Measurements from ENCODE around the gene MOB1A. TPM values are rescaled to one million over a fixed set of nuclear protein-coding genes. Genes with fewer than 3 reads are reported as not detected.

Gene MOB1A
- total RNA-seq, 1 donor from 2014 or later: 215 TPM

GRCh38 chr2:74199275-74199701 is 20.6 kb upstream of the MOB1A start:
- intact Hi-C loops (cut with micrococcal nuclease): loop anchor here (2.0 to 5.0 kb wide), 8 partner anchors 194 to 967 kb away; partner anchors contain the start of genes C2orf81, CCT7, DOK1 and INO80B

GRCh38 chr2:74198461-74199274 is 20.0 kb upstream of the MOB1A start, which contains the start of gene MTHFD2:
Gene MTHFD2 (plus strand): TSS chr2:74198615. CDS start chr2:74198642, 27 bp downstream.
- intact Hi-C loops (cut with micrococcal nuclease): loop anchor here (1.0 to 5.0 kb wide), 20 partner anchors 8 to 966 kb away; partner anchors contain the start of genes BOLA3, C2orf81, CCT7 and DGUOK

- intact Hi-C loops (cut with micrococcal nuclease): loop anchor here (1.0 to 5.0 kb wide), 20 partner anchors 8 to 966 kb away; partner anchors contain the start of genes BOLA3, C2orf81, CCT7 and DGUOK
Observed at GRCh38 chr2:74198023-74198460, 19.4 kb upstream of the MOB1A start.

GRCh38 chr2:74197049-74197448 is 18.4 kb upstream of the MOB1A start:
- intact Hi-C loops (cut with micrococcal nuclease): loop anchor here (5.0 kb wide), 3 partner anchors 210 to 965 kb away; partner anchors contain the start of genes CCT7, DOK1, LOXL3 and PRADC1

DNA sequence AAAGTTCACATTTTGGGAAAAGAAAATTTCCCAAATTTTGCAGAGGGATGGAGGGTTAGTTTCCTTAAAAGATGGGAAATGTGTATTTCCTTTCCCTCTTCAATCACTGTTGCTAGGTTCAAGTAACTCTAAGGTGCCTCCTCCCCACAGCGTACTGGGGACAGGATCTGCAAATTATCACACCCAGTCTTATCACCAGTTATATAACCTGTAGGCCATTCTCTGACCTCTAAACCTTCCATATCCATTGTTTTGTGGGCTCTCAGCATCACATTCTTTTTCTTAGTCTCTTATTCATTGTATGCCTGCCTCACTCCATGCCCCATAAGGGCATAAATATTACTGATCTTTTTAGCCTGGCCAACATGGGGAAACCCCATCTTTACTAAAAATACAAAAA is 16.1 kb upstream of the MOB1A start:
- intact Hi-C loops (cut with micrococcal nuclease): loop anchor here (5.0 kb wide), 3 partner anchors 207 to 962 kb away; partner anchors contain the start of genes CCT7, DOK1, LOXL3 and PRADC1

DNA sequence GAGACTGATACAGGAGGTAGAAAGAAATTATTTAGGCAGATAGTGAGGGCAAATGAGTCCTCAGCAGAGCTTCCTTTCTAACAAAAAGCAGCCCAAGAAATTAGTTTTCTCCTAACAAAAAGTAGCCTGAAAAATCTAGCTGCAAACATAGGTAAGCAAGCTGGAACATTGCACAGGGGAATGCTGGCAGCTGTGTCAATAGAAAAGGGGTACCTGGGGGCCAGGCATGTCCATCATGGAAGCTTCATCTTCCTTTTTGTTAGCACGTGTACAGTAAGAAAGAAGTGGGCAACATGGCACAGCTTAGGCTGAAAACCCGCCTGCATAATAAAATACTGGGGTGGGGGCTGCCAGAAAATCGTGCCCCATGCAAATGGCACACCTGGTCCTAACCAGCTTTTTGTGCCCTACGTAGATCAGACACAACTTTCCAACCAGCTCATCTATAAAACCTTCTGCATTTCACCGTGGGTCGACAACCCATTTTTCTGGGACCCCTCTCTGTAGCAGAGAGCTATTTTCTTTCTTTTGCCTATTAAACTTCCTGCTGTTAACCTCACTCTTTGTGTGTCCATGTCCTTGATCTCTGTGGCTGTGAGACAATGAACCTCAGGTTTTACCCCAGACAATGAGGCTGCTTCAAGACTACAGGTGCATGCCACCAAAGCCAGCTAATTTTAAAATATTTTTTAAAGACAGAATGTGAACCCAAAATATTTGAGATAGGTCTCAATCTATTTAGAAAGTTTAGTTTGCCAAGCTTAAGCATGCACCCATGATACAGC is 13.1 kb upstream of the MOB1A start:
- intact Hi-C loops (cut with micrococcal nuclease): no loop called here

GRCh38 chr2:74188696-74189095 is 10.0 kb upstream of the MOB1A start:
- intact Hi-C loops (cut with micrococcal nuclease): no loop called here

- intact Hi-C loops (cut with micrococcal nuclease): no loop called here
Observed at GRCh38 chr2:74188018-74188601, 9.4 kb upstream of the MOB1A start.

GRCh38 chr2:74186706-74187105 is 8.0 kb upstream of the MOB1A start:
- intact Hi-C loops (cut with micrococcal nuclease): loop anchor here (1.0 kb wide), 2 partner anchors 8 to 12 kb away; partner anchors contain the start of genes MOB1A and MTHFD2

DNA sequence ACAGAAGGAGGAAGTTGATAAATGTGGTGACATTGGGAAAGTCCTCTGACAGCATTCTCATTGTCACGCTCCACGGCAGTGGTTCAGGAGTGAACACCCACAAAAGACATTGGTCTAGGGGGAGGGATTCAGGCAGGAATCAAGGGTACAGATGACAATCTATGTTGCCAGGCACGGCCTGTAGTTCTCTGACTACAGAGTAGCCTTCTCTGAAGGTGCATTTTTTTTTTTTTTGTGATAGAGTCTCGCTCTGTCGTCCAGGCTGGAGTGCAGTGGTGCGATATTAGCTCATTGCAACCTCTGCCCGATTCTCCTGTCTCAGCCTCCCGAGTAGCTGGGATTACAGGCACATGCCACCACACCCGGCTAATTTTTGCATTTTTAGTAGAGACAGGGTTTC is 7.4 kb upstream of the MOB1A start:
- intact Hi-C loops (cut with micrococcal nuclease): loop anchor here (1.0 kb wide), 2 partner anchors 8 to 12 kb away; partner anchors contain the start of genes MOB1A and MTHFD2

GRCh38 chr2:74183878-74184277 is 5.2 kb upstream of the MOB1A start:
- intact Hi-C loops (cut with micrococcal nuclease): no loop called here

DNA sequence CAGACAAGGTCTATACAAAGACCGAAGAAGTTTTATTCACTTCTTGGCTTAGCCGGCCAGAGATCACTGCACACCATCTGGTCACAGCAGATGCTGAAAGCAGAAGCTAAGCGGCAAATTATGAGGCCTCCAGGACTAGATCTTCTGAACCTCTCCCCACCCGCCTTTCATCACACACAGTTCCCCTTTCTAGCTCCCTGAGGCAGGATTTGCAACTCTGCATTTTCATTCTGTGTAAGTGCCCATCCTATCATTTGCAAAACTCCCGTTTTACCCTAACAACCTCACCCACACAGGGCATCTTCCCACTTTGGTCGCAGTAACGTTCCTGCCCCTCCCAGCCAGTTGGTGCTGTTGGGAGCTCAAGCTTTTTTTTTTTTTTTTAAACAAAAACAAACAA is 3.1 kb upstream of the MOB1A start:
- intact Hi-C loops (cut with micrococcal nuclease): no loop called here

GRCh38 chr2:74179063-74179865 is 585 bp upstream of the MOB1A start:
- intact Hi-C loops (cut with micrococcal nuclease): loop anchor here (1.0 to 2.0 kb wide), 4 partner anchors 59 to 794 kb away; partner anchors contain the start of genes ALMS1, C2orf81 and WDR54

DNA sequence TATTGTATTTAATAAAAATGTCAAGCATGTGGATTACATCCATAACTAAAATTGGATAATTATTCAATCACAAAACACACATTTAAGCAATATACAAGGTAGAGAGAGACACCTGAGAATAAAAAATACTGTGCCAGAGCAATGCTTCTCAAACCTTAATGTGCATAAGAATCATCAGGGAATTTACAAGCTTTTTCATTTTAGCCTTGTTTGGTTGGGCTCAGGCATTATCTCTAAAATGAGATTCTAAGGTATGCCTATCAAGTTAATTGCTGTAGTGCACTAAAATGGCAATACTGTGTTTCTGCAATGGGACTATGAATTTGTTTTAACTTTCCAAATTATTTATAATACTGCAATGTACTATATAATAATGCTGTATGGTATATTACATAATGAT is 983 bp downstream of the MOB1A start:
- intact Hi-C loops (cut with micrococcal nuclease): loop anchor here (1.0 to 2.0 kb wide), 15 partner anchors 9 to 793 kb away; partner anchors contain the start of genes ALMS1, BOLA3, DGUOK and MTHFD2

DNA sequence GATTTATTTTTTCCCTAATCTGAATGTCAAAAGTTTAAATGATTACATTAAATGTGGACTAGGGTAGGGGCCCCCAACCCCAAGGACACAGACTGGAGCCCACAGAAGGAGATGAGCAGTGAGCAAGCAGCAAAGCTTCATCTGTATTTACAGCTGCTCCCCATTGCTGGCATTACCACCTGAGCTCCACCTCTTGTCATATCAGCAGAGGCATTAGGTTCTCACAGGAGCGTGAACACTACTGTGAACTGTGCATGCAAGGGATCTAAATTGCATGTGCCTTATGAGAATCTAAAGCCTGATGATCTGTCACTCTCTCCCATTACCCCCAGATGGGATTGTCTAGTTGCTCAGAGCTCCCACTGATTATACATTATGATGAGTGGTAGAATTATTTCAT is 3.8 kb downstream of the MOB1A start:
- intact Hi-C loops (cut with micrococcal nuclease): no loop called here

DNA sequence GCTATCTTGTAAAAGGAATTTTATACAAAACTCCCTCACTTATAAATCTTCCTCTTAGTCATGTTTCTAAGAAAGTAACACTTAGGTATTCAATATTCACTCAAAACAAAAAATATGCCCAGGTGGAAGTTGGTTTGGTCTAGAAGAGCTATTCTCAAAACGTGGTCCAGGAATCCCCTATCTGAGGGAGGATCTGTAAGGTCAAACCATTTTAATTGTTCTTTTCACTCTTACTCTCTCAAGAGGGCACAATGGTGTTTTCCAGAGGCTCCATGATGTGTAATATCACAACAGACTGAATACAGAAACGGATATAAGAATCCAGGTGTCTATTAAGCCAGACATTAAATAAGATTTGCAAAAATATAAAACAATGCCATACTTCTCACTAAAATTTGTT is 9.9 kb downstream of the MOB1A start:
- intact Hi-C loops (cut with micrococcal nuclease): no loop called here

GRCh38 chr2:74164761-74165160 is 13.9 kb downstream of the MOB1A start:
- intact Hi-C loops (cut with micrococcal nuclease): no loop called here

- intact Hi-C loops (cut with micrococcal nuclease): no loop called here
Observed at GRCh38 chr2:74162951-74163350, 15.7 kb downstream of the MOB1A start.

- intact Hi-C loops (cut with micrococcal nuclease): no loop called here
Observed at GRCh38 chr2:74155830-74156229, 22.8 kb downstream of the MOB1A start.

DNA sequence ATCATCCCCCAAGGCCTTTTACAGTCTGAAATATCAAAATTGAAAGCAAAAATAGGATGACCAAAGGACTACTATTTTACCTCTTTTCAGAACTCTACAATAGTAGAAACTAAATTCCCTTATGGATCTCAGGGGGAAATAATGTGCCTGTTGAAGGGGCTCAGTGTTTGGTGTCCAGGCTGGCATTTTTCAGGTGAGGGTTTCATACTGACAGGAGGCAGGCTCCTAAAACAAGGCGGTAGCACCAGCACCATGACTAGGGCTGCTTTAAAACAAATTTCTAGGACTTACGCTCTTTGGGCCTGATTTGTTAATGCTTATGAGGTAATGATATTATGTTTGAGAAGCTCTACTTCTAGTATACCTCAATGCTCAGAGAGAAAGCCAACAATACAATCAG is 25.7 kb downstream of the MOB1A start:
- intact Hi-C loops (cut with micrococcal nuclease): no loop called here
